Stimulated activated CD8-positive, alpha-beta memory T cell treated with anti-CD3 and anti-CD28 coated beads, Interleukin-15, amount 100 ng/mL, for 24 hours (primary cell): ENCODE measurements around the gene ZNF48.
A peak's percentile ranks its signal among the peaks of the same experiment; 100 is the strongest.

ENCODE experiments used
- DNase-seq: peaks from one replicate; pipeline ENCODE4 v3.0.0-alpha.2; 2020; ENCODE audit warnings: low read depth

ZNF48 gene

GRCh38 chr16:30395155-30395991 is at the start of gene ZNF48:
TSS of gene ZNF48 (plus strand) at chr16:30395420. CDS start at chr16:30395795, 375 bp downstream.
- peak; percentile 28 for DNase-seq

GRCh38 chr16:30346286-30346685 is 48.9 kb upstream of the ZNF48 start:
- DNase-seq = no peak

- DNase-seq = no peak
Observed at GRCh38 chr16:30348113-30348512, 47.1 kb upstream of the ZNF48 start.

- no peak for DNase-seq
Observed at GRCh38 chr16:30348929-30349328, 46.3 kb upstream of the ZNF48 start.

GRCh38 chr16:30349675-30350074 is 45.5 kb upstream of the ZNF48 start:
- no peak for DNase-seq

GRCh38 chr16:30350134-30350871 is 44.9 kb upstream of the ZNF48 start:
- no peak for DNase-seq

GRCh38 chr16:30351001-30351441 is 44.2 kb upstream of the ZNF48 start:
- DNase-seq = no peak

GRCh38 chr16:30351586-30352419 is 43.4 kb upstream of the ZNF48 start:
- DNase-seq = no peak

GRCh38 chr16:30352488-30353401 is 42.5 kb upstream of the ZNF48 start:
- no peak for DNase-seq

- DNase-seq = no peak
Observed at GRCh38 chr16:30353438-30354129, 41.6 kb upstream of the ZNF48 start.

GRCh38 chr16:30354423-30355143 is 40.6 kb upstream of the ZNF48 start:
- no peak for DNase-seq

GRCh38 chr16:30355144-30355953 is 39.9 kb upstream of the ZNF48 start, which contains the start of gene CD2BP2:
TSS of gene CD2BP2 (minus strand) at chr16:30355308. CDS start at chr16:30354681, 627 bp downstream.
- DNase-seq = peak; percentile 75

GRCh38 chr16:30355954-30356308 is 39.3 kb upstream of the ZNF48 start:
- DNase-seq = no peak

- DNase-seq = no peak
Observed at GRCh38 chr16:30356401-30357084, 38.7 kb upstream of the ZNF48 start.

GRCh38 chr16:30357085-30357714 is 38.0 kb upstream of the ZNF48 start:
- DNase-seq = no peak

GRCh38 chr16:30357715-30358576 is 37.3 kb upstream of the ZNF48 start:
- DNase-seq = no peak

- no peak for DNase-seq
Observed at GRCh38 chr16:30358577-30358936, 36.7 kb upstream of the ZNF48 start.
